ENCODE data around the gene LST1. TPM values are rescaled to one million over a fixed set of nuclear protein-coding genes. Genes with fewer than 3 reads are reported as not detected.

LST1 gene
- total RNA-seq, 1 experiment from 2014 or later = not detected

DNA sequence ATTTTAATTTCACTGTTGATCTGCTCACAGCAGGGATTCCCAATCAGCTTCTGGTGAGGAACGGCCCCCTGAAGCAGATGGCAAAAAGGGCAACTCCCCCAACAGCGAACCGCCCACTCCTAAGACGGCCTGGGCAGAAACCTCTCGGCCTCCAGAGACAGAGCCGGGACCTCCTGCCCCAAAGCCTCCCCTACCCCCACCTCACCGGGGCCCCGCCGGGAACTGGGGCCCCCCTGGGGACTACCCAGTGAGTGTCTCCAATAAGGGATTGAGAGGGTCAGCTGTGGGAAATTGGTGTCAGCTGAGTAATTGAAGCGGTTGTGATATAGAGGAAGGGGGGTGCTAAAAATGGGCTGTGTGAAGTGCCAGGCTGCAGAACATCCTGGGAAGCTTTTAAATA lies 40.9 kb downstream of the LST1 start:
- intact Hi-C loops (cut with micrococcal nuclease; ENCODE audit: unreplicated experiment) = no loop called here
- CTCF ChIA-PET = no interaction called here
- Histone ChIP-seq H3K4me3 (ENCODE audit: low read depth in 2 of 2, low read length in 2 of 2) (no peak overlapping the region), H3K27me3 (ENCODE audit: control insufficient read depth, insufficient read depth, low read length) (no peaks in the 10 kb centered on the region), H3K27ac (ENCODE audit: low read length) (no peak overlapping the region), H3K9me3 (ENCODE audit: control insufficient read depth, insufficient read depth, low read depth, low read length) (no peaks in the 10 kb centered on the region), H3K36me3 (ENCODE audit: control insufficient read depth, insufficient read depth, low read length) (peaks cover 51% of the 10 kb centered on the region), H3K4me1 (ENCODE audit: control insufficient read depth, insufficient read depth, low read length) (peaks cover 11% of the 10 kb centered on the region)
- BruUV-seq (replicated peaks) = no TSS peak
- POLR2A ChIA-PET = no interaction called here
- TF ChIP-seq POLR2AphosphoS5 (IDR thresholded peaks at IDR 0.05; ENCODE audit: low read depth, low read length) (no peak), SIN3A (IDR thresholded peaks at IDR 0.05; ENCODE audit: borderline replicate concordance, insufficient read depth, low read depth, low read length) (no peak), TCF7L2 (IDR thresholded peaks at IDR 0.05; ENCODE audit: low read depth, low read length) (no peak)
- TF ChIP-seq, protein P1, sequence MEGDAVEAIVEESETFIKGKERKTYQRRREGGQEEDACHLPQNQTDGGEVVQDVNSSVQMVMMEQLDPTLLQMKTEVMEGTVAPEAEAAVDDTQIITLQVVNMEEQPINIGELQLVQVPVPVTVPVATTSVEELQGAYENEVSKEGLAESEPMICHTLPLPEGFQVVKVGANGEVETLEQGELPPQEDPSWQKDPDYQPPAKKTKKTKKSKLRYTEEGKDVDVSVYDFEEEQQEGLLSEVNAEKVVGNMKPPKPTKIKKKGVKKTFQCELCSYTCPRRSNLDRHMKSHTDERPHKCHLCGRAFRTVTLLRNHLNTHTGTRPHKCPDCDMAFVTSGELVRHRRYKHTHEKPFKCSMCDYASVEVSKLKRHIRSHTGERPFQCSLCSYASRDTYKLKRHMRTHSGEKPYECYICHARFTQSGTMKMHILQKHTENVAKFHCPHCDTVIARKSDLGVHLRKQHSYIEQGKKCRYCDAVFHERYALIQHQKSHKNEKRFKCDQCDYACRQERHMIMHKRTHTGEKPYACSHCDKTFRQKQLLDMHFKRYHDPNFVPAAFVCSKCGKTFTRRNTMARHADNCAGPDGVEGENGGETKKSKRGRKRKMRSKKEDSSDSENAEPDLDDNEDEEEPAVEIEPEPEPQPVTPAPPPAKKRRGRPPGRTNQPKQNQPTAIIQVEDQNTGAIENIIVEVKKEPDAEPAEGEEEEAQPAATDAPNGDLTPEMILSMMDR (IDR thresholded peaks at IDR 0.05) = no peak
- TF ChIP-seq, protein P2, sequence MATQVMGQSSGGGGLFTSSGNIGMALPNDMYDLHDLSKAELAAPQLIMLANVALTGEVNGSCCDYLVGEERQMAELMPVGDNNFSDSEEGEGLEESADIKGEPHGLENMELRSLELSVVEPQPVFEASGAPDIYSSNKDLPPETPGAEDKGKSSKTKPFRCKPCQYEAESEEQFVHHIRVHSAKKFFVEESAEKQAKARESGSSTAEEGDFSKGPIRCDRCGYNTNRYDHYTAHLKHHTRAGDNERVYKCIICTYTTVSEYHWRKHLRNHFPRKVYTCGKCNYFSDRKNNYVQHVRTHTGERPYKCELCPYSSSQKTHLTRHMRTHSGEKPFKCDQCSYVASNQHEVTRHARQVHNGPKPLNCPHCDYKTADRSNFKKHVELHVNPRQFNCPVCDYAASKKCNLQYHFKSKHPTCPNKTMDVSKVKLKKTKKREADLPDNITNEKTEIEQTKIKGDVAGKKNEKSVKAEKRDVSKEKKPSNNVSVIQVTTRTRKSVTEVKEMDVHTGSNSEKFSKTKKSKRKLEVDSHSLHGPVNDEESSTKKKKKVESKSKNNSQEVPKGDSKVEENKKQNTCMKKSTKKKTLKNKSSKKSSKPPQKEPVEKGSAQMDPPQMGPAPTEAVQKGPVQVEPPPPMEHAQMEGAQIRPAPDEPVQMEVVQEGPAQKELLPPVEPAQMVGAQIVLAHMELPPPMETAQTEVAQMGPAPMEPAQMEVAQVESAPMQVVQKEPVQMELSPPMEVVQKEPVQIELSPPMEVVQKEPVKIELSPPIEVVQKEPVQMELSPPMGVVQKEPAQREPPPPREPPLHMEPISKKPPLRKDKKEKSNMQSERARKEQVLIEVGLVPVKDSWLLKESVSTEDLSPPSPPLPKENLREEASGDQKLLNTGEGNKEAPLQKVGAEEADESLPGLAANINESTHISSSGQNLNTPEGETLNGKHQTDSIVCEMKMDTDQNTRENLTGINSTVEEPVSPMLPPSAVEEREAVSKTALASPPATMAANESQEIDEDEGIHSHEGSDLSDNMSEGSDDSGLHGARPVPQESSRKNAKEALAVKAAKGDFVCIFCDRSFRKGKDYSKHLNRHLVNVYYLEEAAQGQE (IDR thresholded peaks at IDR 0.05; ENCODE audit: insufficient read depth in 1 of 2, low read depth in 2 of 2, low read length in 1 of 2) = no peak
- in situ Hi-C loops (cut with HindIII; ENCODE audit: low pct_unique_long_range_greater_than_20kb, low sequenced_read_pairs) = no loop called here
- no peak for ATAC-seq
- DNase-seq (ENCODE audit: low read depth, low spot score) = no peak

DNA sequence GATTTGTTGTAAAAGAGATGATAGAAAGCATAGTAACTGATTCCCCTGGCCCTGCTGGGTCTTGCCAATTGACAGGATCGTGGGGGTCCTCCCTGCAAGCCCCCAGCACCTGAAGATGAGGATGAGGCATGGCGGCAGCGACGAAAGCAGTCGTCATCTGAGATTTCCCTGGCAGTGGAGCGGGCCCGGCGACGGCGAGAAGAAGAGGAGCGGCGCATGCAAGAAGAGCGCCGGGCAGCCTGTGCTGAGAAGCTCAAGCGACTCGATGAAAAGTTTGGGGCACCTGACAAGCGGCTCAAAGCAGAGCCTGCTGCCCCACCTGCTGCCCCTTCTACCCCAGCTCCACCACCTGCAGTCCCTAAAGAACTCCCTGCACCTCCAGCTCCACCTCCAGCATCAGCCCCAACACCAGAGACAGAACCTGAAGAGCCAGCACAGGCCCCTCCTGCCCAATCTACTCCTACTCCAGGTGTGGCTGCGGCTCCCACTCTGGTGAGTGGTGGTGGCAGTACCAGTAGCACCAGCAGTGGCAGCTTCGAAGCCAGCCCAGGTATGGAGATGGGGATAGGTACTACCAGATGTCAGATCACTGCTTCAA lies 41.7 kb downstream of the LST1 start:
- TF ChIP-seq TCF7L2 (IDR thresholded peaks at IDR 0.05; ENCODE audit: low read depth, low read length) (no peak), SIN3A (IDR thresholded peaks at IDR 0.05; ENCODE audit: borderline replicate concordance, insufficient read depth, low read depth, low read length) (no peak), POLR2AphosphoS5 (IDR thresholded peaks at IDR 0.05; ENCODE audit: low read depth, low read length) (no peak; the same call in 1 of the 2 replicates)
- TF ChIP-seq, protein P1 (IDR thresholded peaks at IDR 0.05) = no peak
- TF ChIP-seq, protein P2 (IDR thresholded peaks at IDR 0.05; ENCODE audit: insufficient read depth in 1 of 2, low read depth in 2 of 2, low read length in 1 of 2) = no peak
- Histone ChIP-seq H3K36me3 (ENCODE audit: control insufficient read depth, insufficient read depth, low read length) (peaks cover 53% of the 10 kb centered on the region), H3K27me3 (ENCODE audit: control insufficient read depth, insufficient read depth, low read length) (no peaks in the 10 kb centered on the region), H3K9me3 (ENCODE audit: control insufficient read depth, insufficient read depth, low read depth, low read length) (no peaks in the 10 kb centered on the region), H3K4me1 (ENCODE audit: control insufficient read depth, insufficient read depth, low read length) (peaks cover 3% of the 10 kb centered on the region), H3K4me3 (ENCODE audit: low read depth in 2 of 2, low read length in 2 of 2) (no peak overlapping the region), H3K27ac (ENCODE audit: low read length) (no peak overlapping the region)
- in situ Hi-C loops (cut with HindIII; ENCODE audit: low pct_unique_long_range_greater_than_20kb, low sequenced_read_pairs) (no loop called here), intact Hi-C loops (cut with micrococcal nuclease; ENCODE audit: unreplicated experiment) (no loop called here)
- no TSS peak for BruUV-seq (replicated peaks)
- DNase-seq (ENCODE audit: low read depth, low spot score) (no peak), ATAC-seq (no peak)
- POLR2A ChIA-PET = no interaction called here
- CTCF ChIA-PET = no interaction called here
